ENCODE results near the gene GARNL3. TPM values are rescaled to one million over a fixed set of nuclear protein-coding genes. Genes with fewer than 3 reads are reported as not detected.

GARNL3 gene
- total RNA-seq, 1 experiment from 2014 or later, result 11.5 TPM

GRCh38 chr9:127295005-127295404 lies 30.4 kb downstream of the GARNL3 start:
- ATAC-seq (no peak), DNase-seq (ENCODE audit: low read depth, low spot score) (no peak)
- no peak overlapping the region for H3K4me3 ChIP-seq (ENCODE audit: low read depth in 2 of 2, low read length in 2 of 2)
- H3K9me3 ChIP-seq (ENCODE audit: control insufficient read depth, insufficient read depth, low read depth, low read length), result no peaks in the 10 kb centered on the region
- intact Hi-C loops (cut with micrococcal nuclease; ENCODE audit: unreplicated experiment), result no loop called here
- H3K27ac ChIP-seq (ENCODE audit: low read length), result no peak overlapping the region
- ChIA-PET POLR2A (no interaction called here), CTCF (no interaction called here)
- H3K36me3 ChIP-seq (ENCODE audit: control insufficient read depth, insufficient read depth, low read length), result no peaks in the 10 kb centered on the region
- H3K4me1 ChIP-seq (ENCODE audit: control insufficient read depth, insufficient read depth, low read length), result no peaks in the 10 kb centered on the region
- TF ChIP-seq REST (IDR thresholded peaks at IDR 0.05; ENCODE audit: insufficient read depth in 1 of 2, low read depth in 2 of 2, low read length in 1 of 2) (no peak), POLR2AphosphoS5 (IDR thresholded peaks at IDR 0.05; ENCODE audit: low read depth, low read length) (no peak), CTCF (IDR thresholded peaks at IDR 0.05) (no peak), TCF7L2 (IDR thresholded peaks at IDR 0.05; ENCODE audit: low read depth, low read length) (no peak)
- H3K27me3 ChIP-seq (ENCODE audit: control insufficient read depth, insufficient read depth, low read length), result no peaks in the 10 kb centered on the region
- BruUV-seq (replicated peaks), result no TSS peak
- in situ Hi-C loops (cut with HindIII; ENCODE audit: low pct_unique_long_range_greater_than_20kb, low sequenced_read_pairs), result no loop called here

DNA sequence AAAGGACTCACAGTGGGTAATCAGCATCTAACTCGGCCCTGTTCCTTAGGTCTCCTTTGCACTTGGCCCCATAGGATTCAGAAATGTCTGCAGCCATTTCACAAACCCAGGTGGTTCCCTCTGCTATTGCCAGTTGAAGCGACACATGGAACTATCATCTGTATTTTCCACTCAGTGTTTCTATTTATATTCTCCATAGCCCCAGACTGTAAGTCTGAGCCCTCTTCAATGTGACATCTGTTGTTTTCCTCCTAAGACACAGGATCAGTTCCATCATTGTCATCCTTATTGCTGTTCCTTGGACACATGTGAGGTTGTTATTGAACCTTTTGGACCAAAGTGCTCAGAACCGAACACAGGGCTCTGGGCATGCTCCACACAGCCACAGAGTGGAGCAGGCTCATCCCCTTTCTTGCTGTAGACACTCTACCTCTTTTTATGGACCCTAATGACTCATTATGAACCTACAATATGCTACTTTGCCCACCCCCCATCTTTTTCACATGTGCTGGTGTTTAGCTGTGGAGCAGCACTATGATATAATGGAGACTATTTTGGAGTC lies 36.4 kb downstream of the GARNL3 start:
- ATAC-seq (no peak), DNase-seq (ENCODE audit: low read depth, low spot score) (no peak)
- TF ChIP-seq POLR2AphosphoS5 (IDR thresholded peaks at IDR 0.05; ENCODE audit: low read depth, low read length) (no peak), REST (IDR thresholded peaks at IDR 0.05; ENCODE audit: insufficient read depth in 1 of 2, low read depth in 2 of 2, low read length in 1 of 2) (no peak), CTCF (IDR thresholded peaks at IDR 0.05) (no peak), TCF7L2 (IDR thresholded peaks at IDR 0.05; ENCODE audit: low read depth, low read length) (no peak), SIN3A (IDR thresholded peaks at IDR 0.05; ENCODE audit: borderline replicate concordance, insufficient read depth, low read depth, low read length) (no peak)
- intact Hi-C loops (cut with micrococcal nuclease; ENCODE audit: unreplicated experiment), result no loop called here
- Histone ChIP-seq H3K4me3 (ENCODE audit: low read depth in 2 of 2, low read length in 2 of 2) (no peak overlapping the region), H3K27ac (ENCODE audit: low read length) (no peak overlapping the region), H3K36me3 (ENCODE audit: control insufficient read depth, insufficient read depth, low read length) (no peaks in the 10 kb centered on the region), H3K9me3 (ENCODE audit: control insufficient read depth, insufficient read depth, low read depth, low read length) (no peaks in the 10 kb centered on the region), H3K4me1 (ENCODE audit: control insufficient read depth, insufficient read depth, low read length) (no peaks in the 10 kb centered on the region), H3K27me3 (ENCODE audit: control insufficient read depth, insufficient read depth, low read length) (no peaks in the 10 kb centered on the region)
- BruUV-seq (replicated peaks), result no TSS peak
- ChIA-PET CTCF (no interaction called here), POLR2A (interaction anchor here (0.7 kb wide), 1 partner anchor 68 kb away, joined by 6 read pairs; no protein-coding TSS in a partner anchor)
- in situ Hi-C loops (cut with HindIII; ENCODE audit: low pct_unique_long_range_greater_than_20kb, low sequenced_read_pairs), result no loop called here
